ENCODE data around the gene CFAP100.

CFAP100 gene

DNA sequence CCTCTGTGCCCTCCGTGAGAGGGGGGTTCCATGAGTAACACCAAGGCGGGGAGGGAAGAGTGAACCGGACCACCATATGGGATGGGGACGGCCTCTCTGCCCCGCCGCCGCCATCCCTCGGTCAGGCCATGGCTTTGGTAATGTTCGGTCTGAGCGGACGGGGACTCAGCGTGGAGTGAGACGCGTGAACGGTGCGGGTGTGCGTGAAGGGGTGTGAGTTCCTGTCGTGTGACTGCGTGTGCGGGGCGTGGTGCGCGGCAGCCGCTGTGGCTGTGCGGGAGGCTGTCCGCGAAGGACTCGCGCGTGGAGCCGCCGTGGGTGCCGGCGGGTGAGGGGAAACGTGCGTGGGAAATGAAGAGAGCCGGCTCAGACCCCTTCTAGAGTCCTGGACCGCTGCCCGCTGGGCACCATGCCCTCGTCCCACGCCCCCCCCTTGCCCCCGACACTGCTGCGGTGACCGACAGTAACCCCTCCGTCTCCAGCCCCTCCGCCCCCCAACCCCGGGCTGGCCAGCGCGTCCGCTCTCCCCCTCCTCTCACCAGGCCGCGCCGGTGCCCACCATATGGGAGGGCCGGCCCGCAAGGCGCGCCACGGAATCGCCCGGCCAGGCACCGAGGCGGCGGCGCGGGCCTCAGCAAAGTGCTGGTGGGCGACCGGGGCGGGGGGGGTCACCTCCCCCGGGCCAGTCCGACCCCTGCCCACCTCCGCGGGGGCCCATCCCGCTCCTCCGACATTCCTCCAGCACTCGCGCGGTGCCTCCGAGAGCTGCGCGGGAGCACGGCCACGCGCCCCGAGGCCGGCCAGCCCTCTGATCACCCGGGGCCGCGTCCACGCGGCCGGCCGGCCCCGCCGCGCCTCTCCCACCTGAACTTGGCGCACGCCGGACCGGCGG lies 38.1 kb upstream of the CFAP100 start:
- DNase-seq (ENCODE audit: low read depth): no peak

- DNase-seq (ENCODE audit: low read depth): peak; percentile 59
These were observed 37.2 kb upstream of the CFAP100 start, which contains the start of gene KLF15 for GRCh38 chr3:126357295-126358037. TSS of gene KLF15 (minus strand) at chr3:126357408. CDS start at chr3:126352922, 4,486 bp downstream.

- no peak for DNase-seq (ENCODE audit: low read depth)
These were observed 36.5 kb upstream of the CFAP100 start for GRCh38 chr3:126358038-126358815.

DNA sequence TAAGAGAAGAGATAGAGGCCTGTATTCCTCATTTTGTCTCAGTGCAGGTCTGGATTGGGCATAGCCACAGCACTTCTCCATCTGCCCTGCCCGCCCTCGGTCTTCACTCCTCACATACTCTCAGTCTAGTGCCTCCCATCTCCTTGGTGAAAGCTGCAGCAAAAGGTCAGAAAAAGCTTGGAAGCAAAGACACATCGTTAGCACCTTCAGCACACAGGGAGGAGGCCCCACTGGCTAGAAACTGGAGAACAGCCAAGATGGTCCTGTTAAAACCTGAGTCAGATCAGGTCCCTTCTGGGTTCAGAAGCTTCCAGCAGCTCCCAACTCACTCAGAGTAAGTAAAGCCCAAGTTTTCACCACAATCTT lies 35.9 kb upstream of the CFAP100 start:
- no peak for DNase-seq (ENCODE audit: low read depth)

DNA sequence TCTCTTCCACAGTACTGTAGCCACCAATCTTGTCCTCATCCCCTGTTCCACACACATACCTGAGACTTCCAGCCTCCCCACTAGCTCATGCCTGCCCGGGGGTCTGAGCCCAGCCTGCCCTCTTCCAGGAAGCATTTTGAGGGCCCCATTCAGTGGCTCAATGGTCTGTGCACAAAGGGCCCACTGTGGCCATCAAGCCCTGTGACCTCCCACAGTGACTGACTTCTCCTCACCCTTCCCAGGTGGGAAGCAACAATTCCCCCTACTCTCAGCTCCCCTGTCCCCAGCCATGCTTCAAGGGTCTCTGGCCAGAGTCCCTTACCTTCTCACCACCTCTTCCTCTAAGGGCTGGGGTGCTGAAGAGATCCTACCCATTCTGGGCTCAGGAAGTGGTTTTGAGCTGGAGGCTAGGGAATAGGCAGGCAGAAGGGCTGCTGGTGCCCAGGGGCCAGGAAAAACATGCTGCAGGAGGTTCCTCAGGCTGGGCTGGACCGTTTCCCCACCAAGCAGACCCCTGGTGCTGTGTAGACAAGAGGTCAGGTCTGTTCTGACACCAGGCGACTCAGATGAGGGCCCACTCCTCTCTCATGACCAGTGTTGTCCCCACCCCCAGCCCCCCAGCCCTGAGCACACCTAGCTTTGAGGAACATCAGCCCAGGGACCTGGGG lies 34.5 kb upstream of the CFAP100 start:
- DNase-seq (ENCODE audit: low read depth): no peak

DNA sequence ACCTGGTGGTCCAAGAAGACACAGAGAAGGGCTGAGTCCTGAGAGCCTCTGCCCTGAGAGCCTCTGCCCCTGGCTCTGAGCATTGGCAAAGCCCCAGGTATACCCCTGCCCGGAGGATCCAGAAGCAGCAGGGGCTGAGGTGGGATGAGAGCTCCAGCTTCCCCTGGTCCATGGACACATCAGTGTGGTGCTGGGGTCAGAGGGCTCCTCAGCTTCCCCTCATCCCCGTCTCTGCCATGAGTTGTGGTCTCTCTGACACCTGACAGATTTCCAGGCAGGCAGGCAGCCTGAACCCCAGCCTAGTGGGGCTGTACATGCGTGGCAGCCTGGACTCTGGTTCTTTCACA lies 34.0 kb upstream of the CFAP100 start:
- DNase-seq (ENCODE audit: low read depth): no peak

GRCh38 chr3:126361211-126361610 lies 33.5 kb upstream of the CFAP100 start:
- DNase-seq (ENCODE audit: low read depth): no peak

DNA sequence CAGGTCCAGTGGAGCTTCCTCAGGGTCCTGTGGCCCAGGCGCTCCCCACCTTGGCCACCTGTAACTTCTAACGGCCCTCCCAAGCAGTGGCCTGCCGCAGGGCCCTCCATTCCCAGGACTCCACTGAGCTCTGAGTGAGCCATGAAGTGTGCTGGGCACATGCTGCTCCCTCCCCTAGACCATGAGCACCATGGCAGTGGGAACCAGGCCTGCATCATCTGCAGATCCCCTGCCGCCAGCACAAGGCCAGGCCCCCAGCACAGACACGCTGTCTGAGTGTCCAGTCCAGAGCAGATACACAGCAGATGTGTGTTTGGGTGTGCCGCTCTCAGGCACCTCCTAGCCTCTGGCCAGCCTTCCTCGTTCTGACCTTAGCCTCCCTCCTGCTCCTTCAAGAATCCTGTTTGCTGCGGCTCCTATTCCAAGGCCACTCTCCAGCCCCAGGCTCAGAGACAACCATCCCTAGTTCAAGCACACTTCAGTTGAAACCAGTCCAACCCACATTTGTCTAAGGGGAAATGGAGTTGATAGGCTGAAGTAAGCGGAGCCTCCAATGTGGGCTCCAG lies 30.5 kb upstream of the CFAP100 start:
- DNase-seq (ENCODE audit: low read depth): no peak

DNA sequence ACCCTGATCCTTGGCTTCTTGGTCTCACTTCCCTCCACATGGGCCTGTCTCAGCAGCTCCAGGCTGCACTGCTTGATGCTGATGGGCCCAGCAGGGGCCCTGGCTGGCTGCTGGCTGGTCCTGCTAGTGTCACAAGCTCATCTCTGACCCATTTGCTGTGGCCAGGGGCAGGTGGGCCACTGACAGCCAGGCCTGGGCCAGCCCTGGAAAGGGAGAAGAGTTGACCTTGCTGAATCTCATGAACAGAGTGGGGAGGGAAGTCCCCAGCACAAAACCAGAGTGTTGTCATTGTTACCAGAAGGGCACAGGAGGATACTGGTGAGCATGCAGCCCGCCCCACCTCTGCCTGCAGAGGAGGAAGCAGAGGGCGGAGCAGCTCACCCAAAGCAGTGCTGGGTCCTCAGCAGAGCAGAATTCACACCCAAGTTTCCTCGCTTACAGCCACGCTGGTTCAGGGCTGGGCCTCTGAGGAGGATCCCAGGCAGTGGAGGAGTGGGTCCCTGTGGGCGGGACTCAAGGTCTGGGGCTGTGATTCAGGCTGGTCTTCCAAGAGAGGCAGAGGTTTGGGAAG lies 29.9 kb upstream of the CFAP100 start:
- DNase-seq (ENCODE audit: low read depth): no peak

DNA sequence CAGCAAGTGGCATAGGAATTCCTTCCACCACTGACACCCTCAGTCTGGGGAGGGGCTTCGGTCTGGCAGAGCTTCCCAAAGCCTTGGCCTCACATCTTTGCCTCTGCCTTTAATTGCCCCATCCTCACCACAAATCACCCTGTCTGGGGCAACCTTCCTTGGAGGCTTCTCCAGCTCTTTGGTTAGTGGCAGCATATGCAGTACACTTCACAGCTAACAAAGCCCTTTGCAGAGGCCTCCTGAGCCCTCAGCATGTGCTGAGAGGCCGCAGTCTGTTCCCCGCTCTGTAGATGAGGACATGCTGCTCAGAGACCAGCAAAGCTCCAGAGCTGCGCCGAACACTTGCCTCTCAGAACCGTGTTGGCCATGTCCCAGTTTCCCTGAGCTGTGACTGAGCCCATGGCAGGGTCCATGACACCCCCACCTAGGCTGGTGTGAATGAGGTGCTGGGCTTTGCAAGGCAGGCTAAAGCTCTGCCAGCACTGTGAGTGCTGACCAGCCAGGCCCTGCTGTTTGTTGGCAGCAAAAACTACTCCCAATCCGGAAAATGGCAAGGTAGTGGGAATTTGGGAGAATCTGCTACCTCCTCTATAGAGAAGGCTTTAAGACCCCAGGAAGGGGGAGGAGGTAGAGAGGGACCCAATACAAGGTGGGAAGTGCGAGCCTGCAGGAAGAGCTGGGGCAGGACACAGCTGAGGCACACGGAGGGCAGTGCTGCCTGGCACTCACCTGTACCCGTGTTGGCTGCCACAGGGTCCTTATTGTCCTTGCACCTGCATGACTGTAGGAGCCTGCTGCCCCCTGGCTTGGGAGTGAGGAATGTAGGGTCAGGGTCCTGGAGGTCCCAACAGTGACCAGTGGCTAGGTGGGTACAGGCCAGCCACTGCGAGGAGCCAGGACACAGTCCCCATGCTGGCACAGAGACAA lies 29.1 kb upstream of the CFAP100 start:
- no peak for DNase-seq (ENCODE audit: low read depth)

- DNase-seq (ENCODE audit: low read depth): no peak
These were observed 27.3 kb upstream of the CFAP100 start for GRCh38 chr3:126367316-126367805.

DNA sequence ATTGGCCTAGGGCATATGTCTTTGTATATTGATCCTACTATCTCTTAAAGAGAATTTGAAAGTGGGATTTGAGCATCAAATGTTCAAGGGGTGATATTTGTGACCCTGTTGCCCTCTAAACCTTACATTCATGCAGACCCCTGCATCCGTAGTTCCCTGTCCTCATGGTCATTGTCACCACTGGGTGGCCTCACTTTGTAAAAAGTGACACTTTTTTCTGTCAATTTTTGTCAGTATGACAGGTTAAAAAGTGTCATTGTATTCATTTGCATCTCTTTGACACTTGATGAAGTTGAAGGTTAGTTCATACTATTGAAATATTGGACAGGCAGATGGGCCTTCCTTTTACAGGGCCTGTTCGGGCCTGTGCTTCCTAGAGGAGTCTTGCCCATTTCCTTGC lies 25.2 kb upstream of the CFAP100 start:
- no peak for DNase-seq (ENCODE audit: low read depth)

GRCh38 chr3:126370055-126370454 lies 24.7 kb upstream of the CFAP100 start:
- no peak for DNase-seq (ENCODE audit: low read depth)

DNA sequence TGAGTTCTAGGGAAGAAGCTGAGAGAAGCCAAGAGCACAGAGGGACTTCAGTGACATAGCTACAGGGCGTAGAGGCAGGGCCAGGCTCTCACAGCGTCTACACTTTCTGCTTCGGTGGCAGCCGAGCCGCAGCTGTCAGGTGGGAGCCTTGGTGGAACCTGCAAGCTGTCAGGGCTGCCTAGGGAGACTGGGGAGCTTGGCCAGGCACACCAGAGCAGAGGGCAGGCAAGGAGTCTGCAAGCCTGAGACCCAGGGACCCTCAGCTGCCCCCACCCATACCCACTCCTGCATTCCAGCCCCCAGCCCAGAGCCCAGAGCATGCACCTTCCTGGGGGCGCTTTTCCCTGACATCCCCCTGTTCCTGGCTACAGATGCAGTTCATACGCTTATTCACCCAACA lies 24.1 kb upstream of the CFAP100 start:
- no peak for DNase-seq (ENCODE audit: low read depth)

GRCh38 chr3:126371096-126371705 lies 23.5 kb upstream of the CFAP100 start:
- DNase-seq (ENCODE audit: low read depth): no peak

GRCh38 chr3:126372413-126373145 lies 22.1 kb upstream of the CFAP100 start:
- DNase-seq (ENCODE audit: low read depth): no peak

GRCh38 chr3:126373146-126373613 lies 21.5 kb upstream of the CFAP100 start:
- no peak for DNase-seq (ENCODE audit: low read depth)

DNA sequence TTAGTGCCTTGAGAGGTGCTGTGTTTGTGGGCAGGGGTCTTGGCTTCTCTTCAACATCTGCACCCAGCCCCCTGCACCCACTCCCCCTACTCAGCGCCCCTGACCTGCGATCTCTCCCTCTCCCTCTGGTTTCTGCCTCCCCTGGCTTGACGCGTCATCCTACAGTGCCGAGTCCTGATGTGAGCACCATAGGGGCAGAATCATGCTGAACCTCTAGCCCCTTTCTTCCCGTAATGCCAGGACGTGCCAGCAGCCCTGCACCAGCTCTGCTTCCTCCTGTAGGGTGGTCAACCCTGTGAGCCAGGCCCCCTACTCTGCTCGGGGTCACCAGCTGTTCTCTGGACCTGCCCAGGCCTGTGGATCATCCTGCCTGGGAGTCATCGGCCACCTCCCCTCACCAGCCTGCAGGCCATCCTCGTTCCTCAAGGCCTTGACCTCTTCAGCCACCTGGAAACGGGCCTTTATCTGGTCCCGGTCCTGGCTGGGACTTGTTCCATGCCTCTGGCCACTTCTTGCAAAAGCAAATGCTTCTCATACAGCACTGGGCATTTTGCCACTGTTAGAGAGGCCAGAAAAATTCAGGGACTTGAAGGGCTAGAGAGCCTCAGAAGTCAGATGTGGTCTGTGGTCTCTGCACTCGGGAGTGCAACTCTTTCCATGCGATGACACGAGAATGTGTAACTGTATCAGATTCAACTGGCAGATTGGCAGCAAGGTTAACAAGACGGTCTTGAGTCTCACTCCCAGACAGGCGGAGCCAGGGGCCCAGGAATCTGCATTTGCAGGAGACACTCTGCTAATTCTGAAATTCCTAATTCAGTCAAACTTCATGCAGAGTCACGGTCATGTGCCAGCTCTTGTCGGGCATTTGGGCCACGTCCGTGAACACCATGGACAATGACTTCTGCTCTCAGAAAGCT lies 20.8 kb upstream of the CFAP100 start:
- peak; percentile 22 for DNase-seq (ENCODE audit: low read depth)
